ENCODE measurements around the gene PHLPP1. TPM values are rescaled to one million over a fixed set of nuclear protein-coding genes. Genes with fewer than 3 reads are reported as not detected.

PHLPP1 gene
- total RNA-seq, 1 experiment from 2014 or later: 39.9 TPM

DNA sequence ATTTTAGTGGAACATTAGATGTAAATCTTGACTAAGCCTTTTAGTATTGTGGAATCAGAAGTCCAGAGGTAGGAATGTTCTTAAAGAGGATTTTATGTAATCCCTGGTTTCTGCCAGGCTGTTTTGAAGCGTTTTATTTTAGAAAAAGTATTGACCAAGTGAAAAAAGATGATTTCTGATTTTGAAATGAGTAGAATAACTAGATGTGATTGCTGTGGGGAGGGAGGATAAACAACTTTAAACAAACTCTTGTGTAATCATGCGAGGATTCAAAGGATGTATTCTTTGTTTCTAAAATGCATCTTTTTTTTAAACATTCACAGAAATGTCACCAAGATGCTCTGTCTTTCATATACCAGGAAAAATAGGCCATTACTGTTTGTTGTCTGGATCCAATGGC, 53.9 kb downstream of the PHLPP1 start:
- peaks cover 54 to 55% of the 10 kb centered on the region in 2 experiments for H3K4me1 Mint-ChIP-seq
- Histone ChIP-seq H4K8ac (replicated peaks; ENCODE audit: insufficient read length, low read depth, low read length) (no peak overlapping the region), H3K9ac (ENCODE audit: extremely low read depth, insufficient read length, low read length) (no peak overlapping the region), H4K20me1 (ENCODE audit: control insufficient read depth, insufficient read depth, insufficient read length) (no peaks in the 10 kb centered on the region), H3K27me3 (ENCODE audit: insufficient read depth, low read length) (no peaks in the 10 kb centered on the region), H2AK5ac (ENCODE audit: insufficient read length, low read length) (no peak overlapping the region), H3K14ac (ENCODE audit: insufficient read depth, low read length) (no peak overlapping the region), H3K79me1 (ENCODE audit: insufficient read depth, low read depth, low read length, poor library complexity, severe bottlenecking) (peaks cover 9% of the 10 kb centered on the region), H3K79me2 (ENCODE audit: insufficient read depth, low read length) (peaks cover 55% of the 10 kb centered on the region; the same call in 1 of the 2 replicates), H3K23me2 (ENCODE audit: insufficient read length, low read depth, low read length, poor library complexity, severe bottlenecking) (no peaks in the 10 kb centered on the region), H3K27ac (ENCODE audit: insufficient read length, low read depth, low read length) (no peak overlapping the region), H3T11ph (ENCODE audit: low read length) (no peak overlapping the region), H3K4me1 (ENCODE audit: insufficient read depth, low read length) (peaks cover 22% of the 10 kb centered on the region), H3K4ac (ENCODE audit: low read depth, low read length) (no peak overlapping the region), H4K91ac (ENCODE audit: insufficient read length, low read depth, low read length) (no peak overlapping the region), H3K23ac (ENCODE audit: insufficient read length, low read depth, low read length) (no peak overlapping the region), H3K18ac (ENCODE audit: insufficient read length, low read depth, low read length) (no peak overlapping the region), H2AFZ (ENCODE audit: low read length) (no peak overlapping the region), H3K56ac (ENCODE audit: insufficient read length, low read depth, low read length) (no peak overlapping the region), H3K4me2 (ENCODE audit: insufficient read depth, insufficient read length, low read length) (no peak overlapping the region), H2BK12ac (ENCODE audit: insufficient read length, low read depth, low read length) (no peak overlapping the region), H2BK20ac (ENCODE audit: low read depth, low read length, poor library complexity, severe bottlenecking) (no peak overlapping the region), H3K9me3 (ENCODE audit: control insufficient read depth, low read depth, low read length) (no peaks in the 10 kb centered on the region), H2BK5ac (ENCODE audit: insufficient read length, low read length) (no peak overlapping the region), H4K5ac (ENCODE audit: insufficient read length, low read depth, low read length) (no peak overlapping the region), H2BK15ac (ENCODE audit: low read depth, low read length) (no peak overlapping the region), H2BK120ac (ENCODE audit: low read depth, low read length, poor library complexity, severe bottlenecking) (no peak overlapping the region)
- H3K36me3 Mint-ChIP-seq (ENCODE audit: insufficient read depth in 1 of 3, low read depth in 3 of 3): peaks cover 3 to 12% (median 9%) of the 10 kb centered on the region in 3 experiments; a peak in 6 of 7 replicates
- WGBS (ENCODE audit: extremely low coverage, insufficient read length, low lambda C conversion rate): no CpG with 5 or more reads among the region's 2 CpGs
- no peaks in the 10 kb centered on the region for H3K27me3 Mint-ChIP-seq (ENCODE audit: low read depth)
- no peak overlapping the region; a peak in 1 of 7 replicates for H3K27ac Mint-ChIP-seq
- H3K9me3 Mint-ChIP-seq: no peaks in the 10 kb centered on the region
- no peak overlapping the region for H3K4me3 Mint-ChIP-seq
- DNase-seq: no peak
- TF ChIP-seq, protein P1, sequence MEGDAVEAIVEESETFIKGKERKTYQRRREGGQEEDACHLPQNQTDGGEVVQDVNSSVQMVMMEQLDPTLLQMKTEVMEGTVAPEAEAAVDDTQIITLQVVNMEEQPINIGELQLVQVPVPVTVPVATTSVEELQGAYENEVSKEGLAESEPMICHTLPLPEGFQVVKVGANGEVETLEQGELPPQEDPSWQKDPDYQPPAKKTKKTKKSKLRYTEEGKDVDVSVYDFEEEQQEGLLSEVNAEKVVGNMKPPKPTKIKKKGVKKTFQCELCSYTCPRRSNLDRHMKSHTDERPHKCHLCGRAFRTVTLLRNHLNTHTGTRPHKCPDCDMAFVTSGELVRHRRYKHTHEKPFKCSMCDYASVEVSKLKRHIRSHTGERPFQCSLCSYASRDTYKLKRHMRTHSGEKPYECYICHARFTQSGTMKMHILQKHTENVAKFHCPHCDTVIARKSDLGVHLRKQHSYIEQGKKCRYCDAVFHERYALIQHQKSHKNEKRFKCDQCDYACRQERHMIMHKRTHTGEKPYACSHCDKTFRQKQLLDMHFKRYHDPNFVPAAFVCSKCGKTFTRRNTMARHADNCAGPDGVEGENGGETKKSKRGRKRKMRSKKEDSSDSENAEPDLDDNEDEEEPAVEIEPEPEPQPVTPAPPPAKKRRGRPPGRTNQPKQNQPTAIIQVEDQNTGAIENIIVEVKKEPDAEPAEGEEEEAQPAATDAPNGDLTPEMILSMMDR (conservative IDR thresholded peaks at IDR 0.05): no peak

Data from H9 (cell line).